ENCODE data around the gene TSC22D3. TPM values are rescaled to one million over a fixed set of nuclear protein-coding genes. Genes with fewer than 3 reads are reported as not detected.

Gene TSC22D3
- total RNA-seq, 4 donors from 2014 or later, result 473 to 982 (median 684) TPM

DNA sequence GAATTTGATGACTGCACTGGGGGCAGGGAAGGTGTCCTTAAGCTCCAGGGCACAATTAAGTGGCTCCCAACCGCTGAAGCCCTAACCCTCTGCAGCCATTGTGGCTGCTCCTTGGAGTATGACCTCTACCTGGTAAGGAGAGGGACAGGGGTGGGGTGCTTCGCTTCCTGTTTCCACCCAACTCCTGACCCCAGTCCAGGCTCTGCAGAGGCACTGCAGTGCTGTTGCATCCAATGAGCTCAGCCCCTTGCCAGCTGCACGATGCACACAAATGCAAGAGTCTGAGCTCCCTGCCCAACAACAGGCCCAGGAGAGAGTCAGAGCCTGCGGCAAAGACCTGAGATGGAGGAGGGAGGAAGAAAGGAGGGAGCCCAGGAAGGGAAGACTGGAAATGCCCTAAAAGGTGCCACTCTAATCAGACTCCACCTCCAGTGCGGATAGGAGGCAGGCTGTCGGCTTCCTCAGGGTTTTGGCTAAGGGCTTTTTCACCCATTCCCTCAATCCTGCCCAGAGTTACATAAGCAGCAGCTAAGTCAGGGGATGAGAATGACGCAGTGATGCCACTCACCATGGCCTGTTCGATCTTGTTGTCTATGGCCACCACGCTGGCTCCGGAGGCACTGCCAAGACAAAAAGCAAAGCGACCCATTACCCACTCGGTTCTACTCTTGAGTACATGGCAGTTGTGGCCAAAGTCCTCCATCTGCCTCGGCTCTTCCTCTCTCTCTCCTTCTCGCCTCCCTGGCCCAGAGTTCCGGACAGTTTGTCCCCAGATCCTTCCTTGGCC is 60.1 kb downstream of the TSC22D3 start:
- TF ChIP-seq CTCF (IDR thresholded peaks at IDR 0.05; ENCODE audit: low read depth), result no peak

- no peak for TF ChIP-seq CTCF (IDR thresholded peaks at IDR 0.05; ENCODE audit: low read depth)
Observed at GRCh38 chrX:107714206-107714891, 61.2 kb downstream of the TSC22D3 start.

GRCh38 chrX:107713543-107714205 is 61.9 kb downstream of the TSC22D3 start:
- no peak for TF ChIP-seq CTCF (IDR thresholded peaks at IDR 0.05; ENCODE audit: low read depth)

DNA sequence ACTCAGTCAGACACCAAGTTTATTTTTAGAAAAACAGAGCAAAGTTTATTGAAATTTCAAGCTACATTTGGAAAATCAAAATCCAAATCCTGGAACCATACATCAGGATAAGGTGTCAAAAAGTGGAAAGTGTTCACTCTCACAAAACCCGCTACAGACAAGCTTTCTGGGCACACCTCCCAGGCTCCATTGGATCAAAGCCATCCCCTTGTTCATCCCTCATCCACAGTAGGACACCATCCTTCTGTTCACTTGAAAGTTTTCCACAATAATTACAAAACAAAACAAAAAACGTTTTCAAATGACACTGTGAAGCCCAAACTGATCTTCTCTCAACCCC is 62.4 kb downstream of the TSC22D3 start:
- TF ChIP-seq CTCF (IDR thresholded peaks at IDR 0.05; ENCODE audit: low read depth), result no peak

DNA sequence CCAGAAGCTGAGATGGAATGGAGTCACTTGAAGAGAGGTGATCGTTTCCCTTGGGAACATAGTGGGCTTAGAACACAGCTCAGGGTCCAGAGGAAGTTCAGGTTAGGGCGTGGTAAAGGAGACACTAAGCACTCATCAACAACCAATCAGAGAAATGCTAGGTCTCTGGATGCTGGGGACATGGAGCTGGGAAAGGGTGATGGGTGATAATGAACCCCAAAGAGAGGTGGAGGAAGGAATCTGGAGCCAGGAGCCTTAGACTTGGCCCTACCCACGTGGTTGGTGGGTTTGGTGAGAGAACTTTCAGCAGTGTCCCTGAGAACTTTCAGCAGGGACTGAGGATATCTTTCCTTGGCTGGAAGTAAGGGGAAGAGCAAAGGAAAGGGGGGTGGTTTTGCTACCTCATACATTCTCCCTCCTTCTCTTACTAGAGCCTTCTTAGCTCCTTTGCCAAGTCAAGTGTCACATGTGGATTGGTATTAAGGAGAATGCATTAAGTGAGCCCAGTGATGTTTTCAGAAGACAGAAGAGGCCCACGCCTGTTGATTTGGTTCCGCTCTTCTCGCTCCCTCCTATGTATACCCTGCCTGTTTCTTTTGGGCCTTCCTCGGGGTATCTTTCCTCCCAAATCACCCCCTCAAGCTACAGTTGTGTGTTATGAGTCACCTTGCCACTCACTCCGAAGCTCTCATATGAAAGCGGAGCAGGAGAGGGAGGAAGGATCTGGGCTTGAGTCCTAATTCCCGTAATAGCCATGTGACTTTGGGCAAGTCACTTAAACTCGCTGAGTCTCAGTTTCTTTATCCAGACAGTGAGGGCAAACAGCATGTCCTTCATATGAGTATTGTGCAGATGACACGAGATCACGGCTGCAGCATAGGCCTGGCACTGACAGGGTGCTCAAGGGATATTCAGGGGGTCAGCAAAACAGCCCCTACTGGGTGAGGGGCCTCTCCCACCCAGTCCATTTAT is 63.1 kb downstream of the TSC22D3 start:
- no peak for TF ChIP-seq CTCF (IDR thresholded peaks at IDR 0.05; ENCODE audit: low read depth)

- no peak for TF ChIP-seq CTCF (IDR thresholded peaks at IDR 0.05; ENCODE audit: low read depth)
Observed at GRCh38 chrX:107711521-107712181, 63.9 kb downstream of the TSC22D3 start.

Data from subcutaneous adipose tissue (tissue), 4 donors.